ENCODE results near the gene ACTMAP. TPM values are rescaled to one million over a fixed set of nuclear protein-coding genes. Genes with fewer than 3 reads are reported as not detected.

Gene ACTMAP
- total RNA-seq, 2 experiments from 2014 or later, result 13.8 to 15.6 TPM

Other genes starting within 250 kb of the ACTMAP start
- gene SHKBP1, start 173.6 kb downstream of the ACTMAP start, total RNA-seq, result 10 to 100 TPM; 71.1 to 74.5 TPM
- 100 to 1,000 TPM in 1 of 2 experiments, 10 to 100 TPM in 1; 99.3 to 102 TPM for gene LTBP4, start 149.1 kb downstream of the ACTMAP start, total RNA-seq
- gene NUMBL, start 59.8 kb downstream of the ACTMAP start, total RNA-seq, result 10 to 100 TPM; 13.4 to 14.9 TPM
- 10 to 100 TPM; 18.9 to 25.3 TPM for gene COQ8B, start 33.6 kb downstream of the ACTMAP start, total RNA-seq
- gene ITPKC, start 33.4 kb downstream of the ACTMAP start, total RNA-seq, result 1 to 10 TPM; 3.8 to 4.1 TPM
- gene SNRPA, start 726 bp upstream of the ACTMAP start, total RNA-seq, result 100 to 1,000 TPM; 237 to 252 TPM
- gene MIA, start 25.0 kb upstream of the ACTMAP start, total RNA-seq, result not detected
- gene RAB4B, start 27.8 kb upstream of the ACTMAP start, total RNA-seq, result 10 to 100 TPM; 26.0 to 27.2 TPM
- 100 to 1,000 TPM in 1 of 2 experiments, 10 to 100 TPM in 1; 97.2 to 100 TPM for gene EGLN2, start 48.7 kb upstream of the ACTMAP start, total RNA-seq
- under 1 TPM in 1 of 2 experiments, not detected in 1; 0.27 TPM for gene CYP2A6, start 100.0 kb upstream of the ACTMAP start, total RNA-seq
- not detected for gene CYP2A7, start 131.8 kb upstream of the ACTMAP start, total RNA-seq
- not detected for gene CYP2B6, start 240.8 kb upstream of the ACTMAP start, total RNA-seq

Measured in activated naive CD8-positive, alpha-beta T cell treated with anti-CD3 and anti-CD28 coated beads for 36 hours (primary cell).